K562 (cell line): ENCODE data around the gene ENTR1. TPM values are rescaled to one million over a fixed set of nuclear protein-coding genes. Genes with fewer than 3 reads are reported as not detected.

Experiments used
- ZNF318 ChIP-seq, 2 experiments: fragments of 450-650 bp; IDR thresholded peaks; 2 replicates each; pipeline ENCODE4 v1.6.1; 2016; ENCODE audit warnings: mild to moderate bottlenecking in 2 of 2, borderline replicate concordance in 1 of 2, low read depth in 1 of 2, moderate library complexity in 1 of 2
- polyA plus RNA-seq, 8 experiments: library from polyadenylated mRNA; depleted of rRNA in 4 of 8; stranded (reverse) in 5 of 8; unstranded in 3 of 8; fragments of >200 nt; fragmentation: Nextera tagmentation in 2 of 8; fragmentation: Illumina TruSeq in 1 of 8; extraction: Ambion mirVana in 2 of 8; extraction: Trizol in 1 of 8; gene quantifications; 2 replicates each; pipeline versions ENCODE4 v1.2.1 to v1.2.3, GENCODE V29; 2011 to 2014; ENCODE audit warnings: inconsistent platforms in 1 of 8, missing spikeins in 1 of 8
- total RNA-seq, 7 experiments: library from RNA; depleted of rRNA in 6 of 7; stranded (reverse); fragments of >200 nt in 6 of 7; fragmentation: Illumina TruSeq in 2 of 7; extraction: Trizol in 2 of 7; gene quantifications; 2 replicates each; pipeline versions ENCODE4 v1.2.1 to v1.2.3, GENCODE V29; 2011 to 2021; ENCODE audit warnings: low replicate concordance in 1 of 7

Gene ENTR1
- total and polyA plus RNA-seq, 9 of the 15 experiments (the other 6 are each of a cell fraction or from before 2014, with no cell fraction given), result 6.7 to 106 (median 72.6) TPM

- TF ChIP-seq ZNF318 (IDR thresholded peaks at IDR 0.05; ENCODE audit: borderline replicate concordance in 1 of 2, low read depth in 1 of 2), result no peak
Measured at GRCh38 chr9:136448655-136449054, 38.2 kb upstream of the ENTR1 start (continued).
